Thymus (tissue), 11 donors: ENCODE data around the gene SHISAL2B. TPM values are rescaled to one million over a fixed set of nuclear protein-coding genes. Genes with fewer than 3 reads are reported as not detected.

Experiments used
- DNase-seq, 9 donors: peaks; one replicate each; pipeline ENCODE4 v3.0.0-alpha.2; 2013; ENCODE audit warnings: low spot score in 9 of 9, low read depth in 6 of 9, missing footprints in 1 of 9
- H3K27ac ChIP-seq, 2 donors: one replicate each; pipeline ENCODE4 v1.5.1; 2013; ENCODE audit warnings: control low read depth in 1 of 2, low read depth in 1 of 2, low read length in 1 of 2, mild to moderate bottlenecking in 1 of 2, moderate library complexity in 1 of 2
- H3K27me3 ChIP-seq, 2 donors: one replicate each; pipeline ENCODE4 v1.5.1; 2013; ENCODE audit warnings: low read length in 1 of 2; ENCODE audit not compliant: control insufficient read depth in 2 of 2, insufficient read depth in 1 of 2
- H3K36me3 ChIP-seq, 2 donors: one replicate each; pipeline ENCODE4 v1.5.1; 2013; ENCODE audit warnings: low read length in 1 of 2, mild to moderate bottlenecking in 1 of 2, moderate library complexity in 1 of 2; ENCODE audit not compliant: control insufficient read depth in 2 of 2, insufficient read depth in 2 of 2
- H3K4me1 ChIP-seq, 2 donors: one replicate each; pipeline ENCODE4 v1.5.1; 2013; ENCODE audit warnings: low read length in 2 of 2; ENCODE audit not compliant: control insufficient read depth in 2 of 2, insufficient read depth in 2 of 2
- H3K4me3 ChIP-seq, 2 donors: one replicate each; pipeline ENCODE4 v1.5.1; 2013; ENCODE audit warnings: low read length in 2 of 2, control low read depth in 1 of 2, mild to moderate bottlenecking in 1 of 2
- H3K9me3 ChIP-seq, 2 donors: one replicate each; pipeline ENCODE4 v1.5.1; 2013; ENCODE audit warnings: low read length in 1 of 2, mild to moderate bottlenecking in 1 of 2; ENCODE audit not compliant: control insufficient read depth in 2 of 2, insufficient read depth in 1 of 2
- WGBS: extraction: QIAGEN DNeasy Blood & Tissue Kit; methylation state at CpG from one replicate; pipeline ENCODE4 v1.1.7; 2013; 5-methylcytosine and 5-hydroxymethylcytosine counted together
- polyA plus RNA-seq: library from polyadenylated mRNA; stranded (reverse); fragments of 200-250 nt; gene quantifications from one replicate; pipeline ENCODE4 v1.2.3, GENCODE V29; 2013
- total RNA-seq: library from RNA; stranded (reverse); fragments of 120-200 nt; gene quantifications from one replicate; pipeline ENCODE4 v1.2.4, GENCODE V29; 2013
- donor health status: healthy.

Gene SHISAL2B
- total and polyA plus RNA-seq, 2 donors: 0.32 TPM; not detected in 1

- WGBS: 58% methylated on average over 2 of the region's 2 CpGs
- H3K36me3 ChIP-seq: no peaks in the 10 kb centered on the region
- no peaks in the 10 kb centered on the region for H3K27me3 ChIP-seq
- DNase-seq: no peak
- no peaks in the 10 kb centered on the region for H3K9me3 ChIP-seq
- no peaks in the 10 kb centered on the region for H3K4me1 ChIP-seq
- no peak overlapping the region for H3K27ac ChIP-seq
- H3K4me3 ChIP-seq: no peak overlapping the region
Measured at GRCh38 chr5:64665243-64665642, 25.1 kb upstream of the SHISAL2B start.

- WGBS: 29% methylated on average over 1 of the region's 1 CpG
- no peak overlapping the region for H3K4me3 ChIP-seq
- no peaks in the 10 kb centered on the region for H3K4me1 ChIP-seq
- no peaks in the 10 kb centered on the region for H3K27me3 ChIP-seq
- no peaks in the 10 kb centered on the region for H3K36me3 ChIP-seq
- no peak for DNase-seq
- H3K27ac ChIP-seq: no peak overlapping the region
- H3K9me3 ChIP-seq: no peaks in the 10 kb centered on the region
Measured at GRCh38 chr5:64666078-64666477, 24.2 kb upstream of the SHISAL2B start.

GRCh38 chr5:64667068-64667467 is 23.2 kb upstream of the SHISAL2B start:
- no peak for DNase-seq
- no peak overlapping the region for H3K27ac ChIP-seq
- H3K9me3 ChIP-seq: no peaks in the 10 kb centered on the region
- H3K4me3 ChIP-seq: no peak overlapping the region
- no peaks in the 10 kb centered on the region for H3K36me3 ChIP-seq
- WGBS: 93% methylated on average over 4 of the region's 4 CpGs
- H3K27me3 ChIP-seq: no peaks in the 10 kb centered on the region
- H3K4me1 ChIP-seq: no peaks in the 10 kb centered on the region

GRCh38 chr5:64670277-64670676 is 20.0 kb upstream of the SHISAL2B start:
- H3K4me1 ChIP-seq: no peaks in the 10 kb centered on the region
- 87% methylated on average over 1 of the region's 1 CpG for WGBS
- no peaks in the 10 kb centered on the region for H3K27me3 ChIP-seq
- H3K4me3 ChIP-seq: no peak overlapping the region
- no peaks in the 10 kb centered on the region for H3K9me3 ChIP-seq
- no peak for DNase-seq
- no peak overlapping the region for H3K27ac ChIP-seq
- no peaks in the 10 kb centered on the region for H3K36me3 ChIP-seq

- H3K36me3 ChIP-seq: no peaks in the 10 kb centered on the region
Measured at GRCh38 chr5:64671678-64672077, 18.6 kb upstream of the SHISAL2B start.

GRCh38 chr5:64678374-64678773 is 11.9 kb upstream of the SHISAL2B start:
- Histone ChIP-seq H3K27me3 (no peaks in the 10 kb centered on the region), H3K9me3 (no peaks in the 10 kb centered on the region), H3K4me3 (no peak overlapping the region), H3K4me1 (no peaks in the 10 kb centered on the region), H3K27ac (no peak overlapping the region), H3K36me3 (no peaks in the 10 kb centered on the region)
- 87% methylated on average over 5 of the region's 5 CpGs for WGBS
- no peak for DNase-seq

More at GRCh38 chr5:64671678-64672077, 18.6 kb upstream of the SHISAL2B start:
- Histone ChIP-seq H3K4me1 (no peaks in the 10 kb centered on the region), H3K9me3 (no peaks in the 10 kb centered on the region), H3K4me3 (no peak overlapping the region), H3K27me3 (no peaks in the 10 kb centered on the region), H3K27ac (no peak overlapping the region)
- no peak for DNase-seq
- WGBS: 88% methylated on average over 3 of the region's 3 CpGs

GRCh38 chr5:64680289-64680688 is 10.0 kb upstream of the SHISAL2B start:
- H3K4me1 ChIP-seq: no peaks in the 10 kb centered on the region
- no peaks in the 10 kb centered on the region for H3K27me3 ChIP-seq
- WGBS: 94% methylated on average over 4 of the region's 4 CpGs
- H3K9me3 ChIP-seq: no peaks in the 10 kb centered on the region
- no peaks in the 10 kb centered on the region for H3K36me3 ChIP-seq
- H3K27ac ChIP-seq: no peak overlapping the region
- no peak overlapping the region for H3K4me3 ChIP-seq
- no peak for DNase-seq

- Histone ChIP-seq H3K9me3 (no peaks in the 10 kb centered on the region), H3K4me3 (no peak overlapping the region), H3K27ac (no peak overlapping the region), H3K27me3 (peaks cover 0 to 2% of the 10 kb centered on the region in 2 donors), H3K36me3 (no peaks in the 10 kb centered on the region), H3K4me1 (no peaks in the 10 kb centered on the region)
- 95% methylated on average over 7 of the region's 7 CpGs for WGBS
- no peak for DNase-seq
Measured at GRCh38 chr5:64682608-64683007, 7.7 kb upstream of the SHISAL2B start.

- Histone ChIP-seq H3K4me1 (no peaks in the 10 kb centered on the region), H3K36me3 (no peaks in the 10 kb centered on the region), H3K27ac (no peak overlapping the region), H3K9me3 (no peaks in the 10 kb centered on the region), H3K27me3 (peaks cover 16 to 27% of the 10 kb centered on the region in 2 donors), H3K4me3 (no peak overlapping the region)
- 77% methylated on average over 5 of the region's 5 CpGs for WGBS
- DNase-seq: no peak
Measured at GRCh38 chr5:64685866-64686265, 4.4 kb upstream of the SHISAL2B start.

GRCh38 chr5:64688391-64688790 is 1.9 kb upstream of the SHISAL2B start:
- peaks cover 28 to 43% of the 10 kb centered on the region in 2 donors for H3K27me3 ChIP-seq
- H3K27ac ChIP-seq: no peak overlapping the region
- H3K36me3 ChIP-seq: no peaks in the 10 kb centered on the region
- no peaks in the 10 kb centered on the region for H3K4me1 ChIP-seq
- WGBS: 93% methylated on average over 3 of the region's 3 CpGs
- H3K4me3 ChIP-seq: no peak overlapping the region
- H3K9me3 ChIP-seq: no peaks in the 10 kb centered on the region
- no peak for DNase-seq
